COLO668 (cell line): Measurements from ENCODE around the gene CTDSP2.
"Not testable (repeated sequence)": the region's sequence is repeated elsewhere in the genome, so short reads cannot be mapped to it uniquely, and the experiment has no call there.

Experiments
- DNase-seq: peaks from one replicate; lab custom pipeline; 2025; ENCODE audit not compliant: unreplicated experiment; lab: John Stamatoyannopoulos, UW

Gene CTDSP2

DNA sequence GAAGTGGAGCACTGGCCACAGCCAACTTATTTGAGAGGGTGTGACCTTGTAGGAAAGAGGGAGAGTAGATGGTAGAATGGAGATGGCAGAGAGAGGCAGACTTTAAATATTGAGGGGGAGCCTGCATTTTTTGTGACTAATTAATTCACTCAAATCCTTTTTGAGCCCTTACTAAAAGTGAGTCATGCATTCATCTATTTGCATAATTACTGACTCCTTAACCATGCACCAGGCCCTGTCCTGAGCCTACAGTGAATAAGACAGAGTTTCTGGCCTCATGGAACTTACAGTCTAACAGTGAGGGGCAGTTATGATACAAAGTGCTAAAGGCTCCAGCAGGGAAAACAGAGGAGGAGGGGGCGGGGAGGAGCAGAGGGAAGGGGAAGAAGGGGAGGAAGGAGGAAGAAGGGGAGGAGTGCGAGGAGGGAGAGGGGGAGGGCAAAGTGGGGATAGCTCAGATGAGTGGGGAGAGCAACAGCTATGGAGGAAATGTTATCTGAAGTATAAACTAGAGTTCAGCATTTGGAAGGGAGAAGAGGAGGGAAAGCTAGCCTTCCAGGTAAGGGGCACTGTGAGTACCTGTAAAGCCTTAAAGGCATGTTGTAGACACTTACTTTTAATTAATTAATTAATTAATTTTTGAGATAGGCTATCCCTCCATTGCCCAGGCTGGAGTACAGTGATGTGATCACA lies 7.5 kb upstream of the CTDSP2 start:
- DNase-seq = no peak

DNA sequence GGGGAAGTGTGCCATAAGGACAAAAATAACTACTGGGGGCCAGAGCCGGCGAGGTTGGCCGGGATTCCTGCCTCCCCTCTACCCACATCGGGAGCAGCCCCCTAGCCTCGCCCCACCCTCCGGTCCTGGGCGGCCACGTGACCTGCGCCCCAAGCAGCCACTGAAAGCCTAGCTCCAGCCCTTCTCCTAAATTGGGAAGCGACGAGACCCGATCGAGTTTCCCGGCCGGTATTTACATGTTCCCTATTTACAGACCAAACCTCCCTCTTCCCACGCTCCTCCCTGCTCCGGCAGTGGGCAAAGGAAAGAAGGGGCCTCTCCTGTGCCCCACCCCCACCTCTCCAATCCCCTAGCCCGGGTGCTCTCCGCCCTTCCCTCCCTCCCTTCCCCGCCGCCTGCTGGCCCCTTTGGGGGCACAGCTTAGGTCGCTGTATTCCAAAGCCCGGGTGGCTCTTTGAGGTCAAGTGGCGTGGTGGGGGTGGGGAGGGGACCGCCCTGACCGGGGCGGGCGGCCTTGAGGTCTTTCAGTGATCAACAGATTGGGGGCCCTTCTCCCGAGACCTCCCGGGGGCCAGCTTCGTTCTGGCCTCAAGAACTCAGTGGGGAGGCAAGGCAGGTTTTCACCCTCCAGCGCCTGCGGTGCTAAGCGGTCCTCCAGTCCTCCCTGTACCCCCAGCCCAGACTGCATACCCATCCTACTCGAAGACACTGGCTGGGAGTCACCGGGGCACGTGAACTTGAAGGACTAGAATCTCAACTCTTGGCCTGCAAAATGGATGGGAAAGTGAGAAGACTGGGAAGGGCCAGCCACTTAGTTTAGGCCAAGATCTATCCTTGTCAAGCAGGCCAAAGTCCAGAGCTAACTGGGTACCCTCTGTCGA lies 6.3 kb upstream of the CTDSP2 start:
- DNase-seq = no peak

DNA sequence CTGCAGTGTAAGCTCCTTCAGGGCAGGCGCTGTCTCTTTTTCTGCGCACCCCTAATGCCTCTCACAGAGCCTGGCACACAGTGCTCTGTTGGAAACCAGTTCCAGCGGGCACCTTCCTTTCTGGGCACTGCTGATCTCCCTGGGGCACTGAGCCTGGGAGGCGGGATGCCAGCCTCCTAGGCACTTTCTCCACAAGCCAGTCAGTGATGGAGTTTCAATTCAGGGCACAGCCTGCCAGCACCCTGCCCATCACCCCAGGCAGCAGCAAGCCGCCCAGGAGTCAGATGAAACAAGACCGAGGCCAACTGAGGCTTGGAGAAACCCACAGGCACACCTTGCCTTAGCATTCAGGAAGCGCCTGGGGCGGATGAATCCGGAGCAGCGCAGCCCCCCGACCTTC lies 5.7 kb upstream of the CTDSP2 start:
- no peak for DNase-seq

DNA sequence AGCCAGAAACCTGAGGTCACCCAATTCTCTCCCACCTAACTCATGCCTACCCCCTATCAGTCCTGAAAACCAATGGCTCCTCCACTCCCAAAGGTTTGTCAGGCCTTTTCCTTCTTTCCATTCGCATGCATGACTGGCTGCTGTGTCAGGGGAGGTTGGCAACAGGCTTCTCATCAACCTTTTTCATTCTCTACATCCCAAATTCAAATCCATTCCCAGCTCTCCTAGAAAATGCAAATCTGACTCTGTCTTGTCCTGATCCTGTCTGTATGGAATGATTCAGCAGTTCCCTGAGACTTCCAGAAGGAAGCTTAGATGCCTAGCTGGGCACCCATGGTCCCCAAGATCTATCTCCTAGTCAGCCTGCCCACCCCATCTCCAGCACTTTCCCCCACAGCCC lies 5.0 kb upstream of the CTDSP2 start:
- DNase-seq = no peak

DNA sequence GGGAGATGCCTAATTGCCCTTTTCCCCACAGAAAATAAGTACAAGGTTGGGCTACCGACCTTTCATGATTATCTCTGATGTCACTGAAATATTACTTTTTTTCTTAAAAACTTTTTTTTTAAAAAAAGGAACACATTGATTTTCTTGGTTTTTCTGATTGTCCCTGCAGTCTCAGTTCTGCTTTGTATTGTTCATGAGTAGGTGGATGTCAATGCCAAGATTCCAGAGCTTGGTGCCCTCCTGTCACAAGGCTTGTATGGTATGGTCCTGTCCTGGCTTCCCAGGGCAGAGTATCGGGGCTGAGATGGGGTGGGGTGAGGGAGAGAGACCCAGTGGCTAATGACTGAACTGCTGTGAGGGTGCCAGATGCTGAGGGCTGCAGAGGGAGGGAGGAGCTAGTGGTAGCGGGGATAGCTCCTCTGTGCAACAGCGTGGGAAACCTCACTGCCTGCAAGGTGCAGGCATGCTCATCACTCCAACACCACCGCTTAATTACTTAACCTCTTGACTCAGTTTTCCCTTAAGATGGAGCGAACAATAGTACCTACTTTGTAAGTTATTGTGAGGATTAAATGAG lies 4.4 kb upstream of the CTDSP2 start:
- DNase-seq = no peak

DNA sequence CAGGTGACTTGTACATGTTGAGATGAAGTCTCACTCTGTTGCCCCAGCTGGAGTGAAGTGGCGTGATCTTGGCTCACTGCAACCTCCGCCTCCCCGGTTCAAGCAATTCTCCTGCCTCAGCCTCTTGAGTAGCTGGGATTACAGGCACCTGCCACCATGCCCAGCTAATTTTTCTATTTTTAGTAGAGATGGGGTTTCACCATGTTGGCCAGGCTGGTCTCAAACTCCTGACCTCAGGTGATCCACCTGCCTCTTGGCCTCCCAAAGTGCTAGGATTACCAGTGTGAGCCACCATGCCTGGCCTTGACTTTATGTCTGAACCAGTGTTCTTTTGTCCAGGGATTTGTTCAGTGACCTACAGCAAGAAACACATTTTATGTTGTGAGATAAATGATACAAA lies 2.9 kb upstream of the CTDSP2 start:
- not testable (repeated sequence) for DNase-seq

DNA sequence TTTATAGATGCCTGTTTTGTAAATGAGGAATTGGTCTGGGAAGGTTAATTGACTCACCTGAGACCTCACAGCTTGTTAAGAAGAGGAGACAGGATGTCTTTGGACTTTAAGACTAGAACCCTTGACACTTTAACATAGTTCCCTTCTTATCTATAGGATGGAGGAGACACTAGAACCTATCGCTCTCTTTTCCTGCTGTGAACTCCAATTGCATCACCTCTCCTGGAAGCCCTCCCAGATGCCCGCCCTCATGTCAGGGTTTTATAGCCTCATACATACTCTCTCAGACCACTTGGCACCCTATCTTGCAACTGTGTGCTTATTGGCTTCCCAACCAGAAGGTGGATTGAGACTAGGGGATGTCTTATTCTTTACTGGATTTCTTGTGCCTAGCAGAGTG lies 2.5 kb upstream of the CTDSP2 start:
- DNase-seq = no peak

DNA sequence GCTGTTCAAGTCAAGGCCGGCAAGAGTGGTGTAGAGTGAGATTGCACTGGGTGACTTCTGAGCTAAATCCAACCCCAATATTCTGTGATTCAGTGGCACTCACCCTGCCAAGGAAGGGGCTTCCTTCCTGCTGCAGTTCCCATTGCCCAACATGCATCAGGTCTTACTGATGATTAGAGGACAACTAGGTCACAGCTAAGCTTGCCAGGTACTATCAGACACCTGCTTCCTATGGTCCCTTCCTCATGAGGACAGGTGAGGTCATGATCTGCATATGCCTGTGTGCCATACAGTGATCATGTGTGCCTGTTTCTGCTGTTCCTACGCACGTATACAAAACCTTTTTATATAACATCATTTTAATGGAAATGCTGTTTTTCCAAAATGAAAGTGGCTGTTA lies 1.7 kb upstream of the CTDSP2 start:
- DNase-seq = no peak

DNA sequence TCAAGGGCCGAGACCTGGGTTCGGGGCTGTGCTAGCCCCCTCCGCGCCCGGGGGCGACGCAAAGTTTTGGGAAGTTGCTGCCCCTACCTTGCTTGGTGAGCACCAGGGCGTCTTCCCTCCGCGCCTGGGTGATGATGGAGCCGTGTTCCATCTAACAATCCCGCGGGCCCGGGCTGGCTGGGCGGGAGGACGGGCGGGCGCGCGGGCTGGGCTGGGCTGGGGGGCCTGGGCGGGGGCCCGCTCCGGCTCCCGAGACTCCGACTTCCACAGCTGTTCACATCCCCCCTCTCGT lies 298 bp downstream of the CTDSP2 start:
- no peak for DNase-seq

DNA sequence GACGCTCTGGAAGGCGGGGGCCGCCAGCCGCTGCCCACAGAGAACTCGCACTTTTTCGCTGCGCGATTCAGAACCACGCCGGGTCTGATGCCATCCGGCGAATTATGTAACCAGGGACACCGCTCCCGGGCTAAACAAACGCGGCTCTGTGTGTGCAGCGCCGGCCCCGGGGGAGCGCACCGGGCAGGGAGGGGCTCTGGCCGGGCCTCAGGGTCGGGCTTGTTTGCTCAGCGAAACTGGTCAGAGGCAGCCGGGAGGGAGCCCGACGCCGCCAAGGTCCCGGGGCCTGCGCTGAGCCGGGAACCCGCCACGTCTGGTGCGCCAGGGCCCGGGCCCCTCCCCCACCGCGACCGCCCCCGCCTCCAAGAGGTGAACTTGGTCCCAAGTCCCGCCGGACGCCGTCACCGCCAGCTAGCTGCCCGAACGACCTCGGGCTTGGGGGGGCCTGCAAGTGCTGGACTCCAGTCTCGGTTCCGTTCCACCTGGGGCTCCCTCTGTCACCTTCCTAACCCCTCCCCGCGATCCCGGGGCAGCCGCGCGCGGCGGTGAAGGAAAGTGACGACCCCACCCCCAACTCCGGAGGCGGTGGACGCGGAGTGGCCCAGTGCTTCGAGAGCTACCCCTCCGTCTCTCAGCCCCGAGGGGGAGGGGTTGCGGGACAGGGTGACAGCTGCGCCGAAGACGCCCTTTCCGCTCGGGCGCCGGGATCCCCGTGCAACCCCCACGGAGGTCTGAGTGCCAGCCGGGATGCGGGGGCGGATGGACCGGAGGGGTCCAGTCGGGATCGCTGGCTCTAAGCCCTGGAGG lies 848 bp downstream of the CTDSP2 start:
- peak; percentile 77 for DNase-seq

DNA sequence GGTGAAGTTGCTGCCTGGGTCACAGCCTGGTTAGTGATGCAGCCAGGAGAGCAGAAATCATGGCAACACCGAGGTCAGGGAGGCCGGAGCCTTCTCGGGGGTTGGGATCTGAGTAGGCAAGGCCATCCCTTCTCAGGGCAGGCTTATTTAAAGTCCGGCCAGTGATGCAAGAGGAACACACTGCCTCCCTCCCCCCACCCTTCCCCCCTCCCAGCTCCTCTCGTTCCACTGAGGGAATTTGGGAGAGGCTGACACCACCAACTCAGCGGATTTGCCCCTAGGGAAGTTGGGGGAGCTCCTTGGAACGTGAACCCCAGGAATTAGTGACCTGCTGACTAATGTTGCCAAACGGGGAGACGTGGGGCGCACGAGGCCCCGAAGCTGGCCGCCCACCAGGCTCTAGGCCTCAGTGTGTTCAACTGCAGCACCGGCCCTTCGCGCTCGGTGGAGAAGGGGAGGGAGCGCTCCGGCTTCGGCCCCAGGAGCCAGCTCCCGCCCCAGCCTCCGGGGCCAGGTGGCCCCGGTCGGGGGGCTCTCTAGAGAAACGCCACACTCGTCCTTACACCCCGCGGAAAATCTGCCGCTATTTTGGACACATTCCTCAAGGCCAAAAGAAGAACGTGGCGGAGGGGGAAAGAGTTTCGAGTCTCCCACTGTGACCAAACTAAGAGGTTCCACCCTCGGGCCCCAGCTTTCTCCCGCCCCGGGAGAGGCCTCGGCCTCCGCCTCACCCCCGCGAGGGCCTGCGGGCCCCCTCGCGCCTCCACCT lies 1.6 kb downstream of the CTDSP2 start:
- peak; percentile 30 for DNase-seq

DNA sequence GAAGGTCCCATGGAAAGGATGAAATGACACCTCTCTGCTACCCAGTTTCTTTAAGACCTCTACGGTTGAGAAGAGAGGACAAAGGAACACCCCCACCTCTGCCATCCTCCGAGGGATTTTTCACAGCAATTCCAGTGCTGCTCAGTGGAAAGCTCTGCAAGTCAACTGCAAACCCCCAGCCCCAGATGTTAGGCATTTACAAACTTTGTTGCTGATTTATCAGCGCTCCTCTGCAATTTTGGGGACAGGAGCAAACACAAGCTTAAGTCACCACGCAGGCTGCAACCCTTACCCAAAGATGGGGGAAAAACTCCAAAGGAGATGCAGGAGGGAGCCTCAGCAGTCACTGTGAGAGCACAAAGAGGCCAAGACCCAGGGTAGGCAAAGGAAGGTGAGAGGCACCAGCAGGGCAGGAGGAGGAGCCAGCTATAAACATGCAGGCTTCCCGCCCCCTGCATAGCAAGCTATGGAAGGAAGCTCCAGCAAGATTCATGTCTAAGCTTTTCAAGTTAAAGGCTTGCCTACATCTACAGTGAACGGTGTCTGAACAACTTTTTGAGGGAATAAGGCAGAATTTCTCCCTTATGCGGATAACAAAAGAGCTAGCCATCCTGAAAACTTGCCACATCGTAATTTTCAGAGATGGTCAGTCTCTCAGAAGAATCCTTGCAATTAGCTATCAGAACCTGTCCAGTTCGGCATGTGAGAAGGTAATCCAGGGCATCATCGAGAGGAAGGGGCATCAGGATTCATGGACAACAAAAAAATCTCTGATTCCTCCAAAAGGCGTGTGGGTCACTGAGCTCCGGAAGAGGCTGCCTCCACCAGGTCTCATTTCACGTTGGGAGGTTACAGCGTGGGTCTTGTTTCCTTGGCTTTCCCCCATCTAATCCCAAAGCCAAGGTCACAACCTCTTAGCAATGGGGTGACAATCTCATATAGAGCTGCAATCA lies 3.9 kb downstream of the CTDSP2 start:
- no peak for DNase-seq

DNA sequence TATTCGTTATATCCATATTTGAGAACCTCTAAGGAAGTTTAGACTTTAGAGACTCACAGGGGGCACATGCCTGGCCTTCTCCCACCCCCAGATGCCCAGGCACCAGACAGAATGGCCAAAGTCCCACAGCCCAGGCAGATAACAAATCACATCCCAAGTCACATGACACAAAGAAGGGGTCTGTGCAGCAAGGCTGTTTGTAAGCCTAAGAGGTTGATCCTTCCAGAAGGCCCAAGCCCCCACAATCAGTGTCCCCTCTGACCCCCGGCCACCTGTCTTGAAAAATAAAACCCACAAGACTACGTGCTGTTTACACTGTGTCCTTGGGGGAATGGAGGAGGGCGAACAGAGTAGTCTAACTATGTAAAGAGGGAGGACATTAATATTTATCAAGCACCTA lies 5.1 kb downstream of the CTDSP2 start:
- no peak for DNase-seq

DNA sequence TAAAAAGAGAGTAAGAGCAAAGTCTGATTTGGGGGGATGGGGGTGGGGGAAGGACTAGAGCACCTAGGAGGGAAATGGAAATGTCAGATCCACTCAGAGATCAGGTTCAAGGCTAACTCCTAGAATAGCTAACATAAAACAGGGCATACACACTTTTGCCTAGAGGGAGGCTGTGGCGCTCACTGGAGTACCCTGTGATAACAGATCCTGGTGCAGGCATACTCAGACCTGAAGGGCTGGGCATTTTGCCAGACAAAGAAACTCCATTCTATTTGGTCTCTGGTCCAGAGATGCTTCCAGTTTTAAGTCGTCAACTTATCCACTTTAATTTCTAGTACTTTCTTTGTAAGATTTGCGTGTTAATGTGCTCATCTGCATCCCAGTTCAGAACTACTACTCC lies 5.8 kb downstream of the CTDSP2 start:
- DNase-seq = peak; percentile 49

DNA sequence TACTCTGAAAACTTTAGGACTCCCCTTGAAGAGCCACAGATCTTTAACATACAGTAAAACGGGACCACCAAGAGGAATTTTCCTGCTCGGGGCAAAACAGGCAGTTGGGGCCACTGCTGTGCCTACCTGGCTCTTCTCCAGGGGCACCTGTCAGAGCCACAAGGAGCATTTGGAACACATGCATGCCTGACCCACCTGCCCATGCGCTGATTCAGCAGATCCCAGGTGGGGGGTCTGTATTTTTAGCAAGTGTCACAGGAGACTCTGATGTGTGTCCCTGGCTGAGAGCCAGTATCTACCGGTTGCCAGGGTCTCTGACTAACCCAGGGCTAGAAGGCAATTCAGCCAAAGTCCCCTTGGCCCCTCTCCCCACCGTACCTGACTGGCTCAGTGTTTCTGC lies 6.5 kb downstream of the CTDSP2 start:
- DNase-seq = peak; percentile 28

DNA sequence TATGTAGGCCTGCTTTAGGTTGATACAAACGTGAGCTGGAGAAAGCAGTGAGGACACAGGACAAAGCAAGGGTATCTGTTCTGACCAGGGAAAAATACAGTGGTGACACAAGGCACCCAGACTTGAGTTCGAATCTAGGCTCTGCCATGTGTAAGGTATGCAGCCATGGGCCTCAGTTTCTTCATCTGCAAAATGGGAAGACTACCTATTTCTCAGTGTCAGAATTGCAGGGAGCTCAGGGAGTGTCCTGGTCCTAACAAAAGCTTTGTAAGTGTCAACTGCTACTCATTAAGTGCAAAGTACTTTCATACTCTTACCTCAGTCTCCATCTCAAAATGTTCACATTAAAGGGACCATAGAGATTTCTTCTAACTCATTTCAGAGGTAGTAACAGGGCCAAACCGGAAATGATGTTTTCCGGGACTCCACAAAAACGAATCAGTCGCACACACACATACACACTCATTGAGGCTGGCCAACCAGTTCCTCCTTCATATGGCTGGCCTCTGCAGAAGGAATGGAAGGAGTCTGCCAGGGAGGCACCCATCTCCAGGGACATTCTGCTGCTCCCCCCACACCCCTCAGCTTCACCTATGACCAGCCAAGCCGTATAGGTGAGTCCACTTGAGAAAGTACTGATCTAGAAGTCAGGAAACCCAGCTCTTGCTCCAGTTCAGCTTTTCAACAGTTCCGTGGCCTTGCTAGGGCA lies 7.8 kb downstream of the CTDSP2 start:
- DNase-seq = no peak

DNA sequence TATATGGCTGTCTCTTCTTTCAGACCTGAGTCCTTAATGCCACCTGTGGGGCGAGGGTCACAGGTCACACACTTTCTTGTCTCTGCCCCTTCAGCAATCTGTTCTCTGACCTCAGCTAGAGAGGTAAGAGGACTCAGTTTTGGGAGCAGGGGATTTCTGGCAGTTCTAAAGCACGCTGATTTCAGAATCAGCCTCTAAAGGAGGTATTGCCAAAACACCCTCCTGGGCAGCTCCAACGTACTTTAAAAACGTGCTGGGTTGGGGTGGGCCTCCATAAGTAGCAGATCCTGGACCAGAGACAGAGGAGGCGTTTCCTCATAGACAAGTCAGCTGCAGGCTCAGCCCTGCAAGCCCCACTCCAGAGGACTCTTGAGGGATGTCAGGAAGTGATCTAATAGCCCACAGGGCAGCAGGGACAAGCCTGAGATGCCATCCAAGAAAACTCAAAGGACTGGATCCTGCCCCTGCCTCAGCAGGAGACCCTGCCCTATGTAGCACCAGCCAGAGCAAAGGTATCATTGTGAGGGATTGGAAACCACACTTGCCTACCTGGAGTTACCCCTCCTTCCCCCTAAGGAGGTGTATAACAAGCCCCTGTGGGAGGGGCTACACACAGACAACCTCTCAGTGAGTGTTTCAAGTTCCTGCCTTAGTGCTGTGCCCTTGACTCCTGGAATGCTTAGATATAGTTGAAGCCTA lies 8.5 kb downstream of the CTDSP2 start:
- DNase-seq = no peak
